Measurements from ENCODE around the gene ADD3. TPM values are rescaled to one million over a fixed set of nuclear protein-coding genes. Genes with fewer than 3 reads are reported as not detected.

The ADD3 gene
- total RNA-seq, 3 donors from 2014 or later: 109 to 165 (median 141) TPM

DNA sequence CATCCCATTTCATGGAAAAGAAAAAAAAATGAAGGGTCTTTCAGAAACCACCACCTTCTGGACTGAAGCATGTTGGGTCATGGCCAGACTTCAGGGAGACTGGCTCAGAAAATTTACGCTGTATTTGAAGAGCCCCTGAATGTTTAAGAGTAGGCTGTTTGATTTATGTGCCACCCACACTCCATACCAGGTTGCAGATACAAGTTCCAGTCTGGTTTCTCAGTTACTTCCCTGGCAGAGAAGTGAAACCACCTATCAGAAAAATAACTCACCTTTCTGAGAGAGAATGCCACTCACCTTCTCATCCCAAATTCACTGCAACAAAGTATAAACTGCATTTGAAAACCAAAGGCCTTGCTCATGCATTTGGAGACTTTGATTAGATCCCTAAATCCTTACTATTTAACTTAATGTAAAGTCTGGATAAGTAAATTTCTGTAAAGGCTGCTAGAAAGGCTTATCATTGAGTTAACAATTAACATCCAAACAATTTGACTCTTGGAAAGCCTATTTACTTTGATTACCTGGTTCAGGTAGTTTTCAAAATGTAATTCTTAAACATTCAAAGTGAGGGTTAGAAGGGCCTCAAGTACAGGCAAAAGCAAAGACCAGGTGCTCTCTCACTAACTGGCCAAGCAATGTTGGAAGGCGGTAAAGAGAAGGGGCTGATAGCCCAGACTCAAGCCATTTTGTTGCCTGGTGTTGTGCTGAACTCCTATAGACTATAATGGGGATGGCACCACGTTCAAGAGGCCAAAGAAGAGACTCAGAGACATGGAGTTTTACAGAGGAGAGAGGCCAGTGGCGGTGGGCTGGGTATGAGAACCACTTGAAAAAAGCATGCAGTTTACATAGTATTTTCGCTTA is 12.8 kb upstream of the ADD3 start:
- no peak overlapping the region for H3K4me3 ChIP-seq
- ATAC-seq: peak; percentile 9
- intact Hi-C loops (cut with DNase I, micrococcal nuclease): no loop called here
- TF ChIP-seq, protein P1, sequence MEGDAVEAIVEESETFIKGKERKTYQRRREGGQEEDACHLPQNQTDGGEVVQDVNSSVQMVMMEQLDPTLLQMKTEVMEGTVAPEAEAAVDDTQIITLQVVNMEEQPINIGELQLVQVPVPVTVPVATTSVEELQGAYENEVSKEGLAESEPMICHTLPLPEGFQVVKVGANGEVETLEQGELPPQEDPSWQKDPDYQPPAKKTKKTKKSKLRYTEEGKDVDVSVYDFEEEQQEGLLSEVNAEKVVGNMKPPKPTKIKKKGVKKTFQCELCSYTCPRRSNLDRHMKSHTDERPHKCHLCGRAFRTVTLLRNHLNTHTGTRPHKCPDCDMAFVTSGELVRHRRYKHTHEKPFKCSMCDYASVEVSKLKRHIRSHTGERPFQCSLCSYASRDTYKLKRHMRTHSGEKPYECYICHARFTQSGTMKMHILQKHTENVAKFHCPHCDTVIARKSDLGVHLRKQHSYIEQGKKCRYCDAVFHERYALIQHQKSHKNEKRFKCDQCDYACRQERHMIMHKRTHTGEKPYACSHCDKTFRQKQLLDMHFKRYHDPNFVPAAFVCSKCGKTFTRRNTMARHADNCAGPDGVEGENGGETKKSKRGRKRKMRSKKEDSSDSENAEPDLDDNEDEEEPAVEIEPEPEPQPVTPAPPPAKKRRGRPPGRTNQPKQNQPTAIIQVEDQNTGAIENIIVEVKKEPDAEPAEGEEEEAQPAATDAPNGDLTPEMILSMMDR (IDR thresholded peaks at IDR 0.05): no peak
- no peaks in the 10 kb centered on the region for H3K9me3 ChIP-seq
- no peaks in the 10 kb centered on the region for H3K36me3 ChIP-seq (ENCODE audit: low read depth)
- H3K4me1 ChIP-seq (ENCODE audit: low read depth): peaks cover 26% of the 10 kb centered on the region
- no peak for DNase-seq

DNA sequence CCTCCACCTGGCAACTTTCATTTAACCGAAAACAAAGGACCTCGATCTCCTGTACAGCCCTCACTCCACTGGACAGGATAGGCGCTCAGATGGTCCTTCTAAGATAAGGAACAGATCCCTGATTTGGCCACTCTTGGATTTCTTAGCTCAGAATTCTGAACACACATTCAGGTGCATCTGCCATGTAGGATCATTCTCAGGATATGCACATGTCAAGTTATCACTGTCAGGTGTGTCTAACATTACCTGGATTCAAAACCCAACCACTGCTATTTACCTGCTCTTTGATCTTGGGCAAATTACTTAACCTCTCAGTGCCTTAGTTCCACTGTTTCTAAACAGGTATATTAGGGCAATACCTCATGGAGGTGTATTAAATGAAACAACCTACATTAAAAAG is 12.2 kb upstream of the ADD3 start:
- Histone ChIP-seq H3K4me3 (no peak overlapping the region), H3K36me3 (ENCODE audit: low read depth) (no peaks in the 10 kb centered on the region), H3K9me3 (no peaks in the 10 kb centered on the region), H3K4me1 (ENCODE audit: low read depth) (peaks cover 26% of the 10 kb centered on the region)
- intact Hi-C loops (cut with DNase I, micrococcal nuclease): no loop called here
- TF ChIP-seq, protein P1 (IDR thresholded peaks at IDR 0.05): no peak
- DNase-seq: no peak
- ATAC-seq: peak; percentile 26

DNA sequence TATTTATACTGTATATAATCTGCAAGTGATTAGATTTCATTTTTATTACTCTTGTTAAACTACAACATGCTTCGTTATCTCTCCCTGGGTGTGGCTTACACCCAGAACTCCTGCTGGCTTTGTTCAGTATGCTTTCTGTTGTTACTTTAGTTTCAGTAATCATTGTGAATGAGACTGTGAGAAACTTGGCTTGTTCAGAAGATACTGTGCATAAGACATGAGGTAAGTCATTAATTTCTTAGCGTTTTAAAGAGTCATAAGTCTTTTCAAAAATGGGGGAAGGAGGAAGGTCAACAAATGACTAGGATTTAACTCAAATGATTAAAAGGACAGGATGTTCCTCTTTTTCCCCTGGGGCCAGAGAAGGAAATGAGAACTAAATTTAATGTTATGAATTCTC is 11.6 kb upstream of the ADD3 start:
- no peaks in the 10 kb centered on the region for H3K9me3 ChIP-seq
- H3K4me3 ChIP-seq: no peak overlapping the region
- H3K36me3 ChIP-seq (ENCODE audit: low read depth): no peaks in the 10 kb centered on the region
- TF ChIP-seq, protein P1 (IDR thresholded peaks at IDR 0.05): no peak
- DNase-seq (no peak), ATAC-seq (peak; percentile 84)
- peaks cover 26% of the 10 kb centered on the region for H3K4me1 ChIP-seq (ENCODE audit: low read depth)
- intact Hi-C loops (cut with DNase I, micrococcal nuclease): no loop called here

DNA sequence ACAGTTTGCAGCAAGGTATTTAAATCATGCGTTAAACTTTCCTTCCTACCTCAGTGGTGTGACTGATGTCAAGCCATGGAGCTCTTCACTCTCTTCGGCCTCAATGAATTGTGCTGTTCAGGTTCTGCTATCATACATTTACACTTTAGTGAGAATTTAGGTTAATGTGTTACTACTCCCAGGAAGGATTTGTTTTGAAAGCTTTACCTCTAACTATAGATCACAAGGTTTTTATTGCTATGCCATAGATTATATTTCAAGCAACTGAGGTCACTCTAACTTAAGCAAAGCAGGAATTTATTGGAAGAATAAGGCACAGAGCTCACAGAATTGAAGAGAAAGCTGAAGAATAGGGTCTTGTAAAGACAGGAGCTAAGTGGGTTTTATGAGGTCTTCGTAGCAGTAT is 11.0 kb upstream of the ADD3 start:
- ATAC-seq (peak; percentile 83), DNase-seq (no peak)
- TF ChIP-seq, protein P1 (IDR thresholded peaks at IDR 0.05): no peak
- Histone ChIP-seq H3K9me3 (no peaks in the 10 kb centered on the region), H3K36me3 (ENCODE audit: low read depth) (no peaks in the 10 kb centered on the region), H3K4me3 (no peak overlapping the region), H3K4me1 (ENCODE audit: low read depth) (peaks cover 26% of the 10 kb centered on the region)
- intact Hi-C loops (cut with DNase I, micrococcal nuclease): no loop called here

DNA sequence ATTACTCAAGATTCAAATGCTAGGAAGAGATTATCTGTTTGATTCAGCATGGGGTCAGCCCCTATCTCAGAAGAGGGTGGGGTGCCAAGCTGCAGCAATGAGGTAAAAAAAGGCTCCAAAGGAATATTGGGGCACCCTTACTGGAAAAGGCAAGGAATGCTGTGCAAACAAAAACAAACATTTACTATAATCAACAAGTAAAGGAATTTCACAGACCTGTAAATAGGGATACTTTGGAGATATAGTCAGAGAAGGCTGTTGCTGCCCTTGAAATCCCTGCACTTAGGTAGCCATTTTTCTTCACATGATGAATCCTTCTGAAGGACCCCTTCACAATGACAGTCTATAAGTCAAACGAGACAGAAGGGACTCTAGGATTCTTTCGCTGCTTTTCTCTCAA is 10.6 kb upstream of the ADD3 start:
- TF ChIP-seq, protein P1 (IDR thresholded peaks at IDR 0.05): no peak
- no peaks in the 10 kb centered on the region for H3K36me3 ChIP-seq (ENCODE audit: low read depth)
- H3K9me3 ChIP-seq: no peaks in the 10 kb centered on the region
- intact Hi-C loops (cut with DNase I, micrococcal nuclease): no loop called here
- ATAC-seq (no peak), DNase-seq (no peak)
- no peak overlapping the region for H3K4me3 ChIP-seq
- H3K4me1 ChIP-seq (ENCODE audit: low read depth): peaks cover 26% of the 10 kb centered on the region
